HG03457 (cell line): ENCODE measurements around the gene FAAP20.

Experiments used
- ATAC-seq: cut with Tn5 transposase; IDR thresholded peaks from one replicate; pipeline ENCODE4 v1.9.1; 2021; ENCODE audit warnings: moderate number of reproducible peaks; ENCODE audit not compliant: unreplicated experiment

Gene FAAP20

GRCh38 chr1:2197707-2198165, 3.2 kb upstream of the FAAP20 start:
- no peak for ATAC-seq

GRCh38 chr1:2196901-2197638, 2.5 kb upstream of the FAAP20 start:
- ATAC-seq: no peak

- ATAC-seq: no peak
Observed at GRCh38 chr1:2195785-2196184, 1.2 kb upstream of the FAAP20 start.

- ATAC-seq: peak; percentile 48
Observed at GRCh38 chr1:2194898-2195673, 514 bp upstream of the FAAP20 start.

GRCh38 chr1:2193514-2194281, 874 bp downstream of the FAAP20 start:
- no peak for ATAC-seq

- no peak for ATAC-seq
Observed at GRCh38 chr1:2192031-2192995, 2.3 kb downstream of the FAAP20 start.

GRCh38 chr1:2190491-2190976, 4.0 kb downstream of the FAAP20 start:
- no peak for ATAC-seq

GRCh38 chr1:2189459-2190425, 4.8 kb downstream of the FAAP20 start:
- no peak for ATAC-seq

GRCh38 chr1:2188336-2188735, 6.2 kb downstream of the FAAP20 start:
- no peak for ATAC-seq

- ATAC-seq: no peak
Observed at GRCh38 chr1:2187619-2188018, 7.0 kb downstream of the FAAP20 start.

- no peak for ATAC-seq
Observed at GRCh38 chr1:2186901-2187300, 7.7 kb downstream of the FAAP20 start.

- no peak for ATAC-seq
Observed at GRCh38 chr1:2185880-2186855, 8.4 kb downstream of the FAAP20 start.

GRCh38 chr1:2184934-2185333, 9.6 kb downstream of the FAAP20 start:
- ATAC-seq: no peak

- ATAC-seq: no peak
Observed at GRCh38 chr1:2184531-2184930, 10.0 kb downstream of the FAAP20 start.

- no peak for ATAC-seq
Observed at GRCh38 chr1:2183937-2184334, 10.6 kb downstream of the FAAP20 start.

GRCh38 chr1:2182376-2182775, 12.2 kb downstream of the FAAP20 start:
- no peak for ATAC-seq

GRCh38 chr1:2181752-2182151, 12.8 kb downstream of the FAAP20 start:
- ATAC-seq: no peak

- no peak for ATAC-seq
Observed at GRCh38 chr1:2181271-2181670, 13.3 kb downstream of the FAAP20 start.
